ENCODE results near the gene TMPRSS6. TPM values are rescaled to one million over a fixed set of nuclear protein-coding genes. Genes with fewer than 3 reads are reported as not detected.

Gene TMPRSS6
- polyA plus RNA-seq, 3 donors = not detected

GRCh38 chr22:37129866-37130441 is 20.4 kb upstream of the TMPRSS6 start:
- Histone ChIP-seq H4K20me1 (ENCODE audit: insufficient read depth, low read length) (no peaks in the 10 kb centered on the region), H3K4me1 (ENCODE audit: control insufficient read depth in 1 of 2, insufficient read depth in 2 of 2, low read length in 2 of 2) (no peaks in the 10 kb centered on the region), H3K4me3 (replicated peaks in 1 of 3; ENCODE audit: low read depth in 2 of 3, low read length in 3 of 3) (no peak overlapping the region), H3K4me2 (replicated peaks; ENCODE audit: extremely low read depth, low read length, poor library complexity, severe bottlenecking) (no peak overlapping the region), H3K9me3 (replicated peaks in 1 of 2; ENCODE audit: control insufficient read depth in 1 of 2, insufficient read depth in 1 of 2, low read length in 2 of 2) (no peaks in the 10 kb centered on the region), H3K36me3 (replicated peaks in 1 of 2; ENCODE audit: control insufficient read depth in 1 of 2, insufficient read depth in 2 of 2, low read length in 2 of 2) (no peaks in the 10 kb centered on the region), H2AFZ (ENCODE audit: insufficient read depth, low read depth, low read length, poor library complexity, severe bottlenecking) (no peak overlapping the region), H3K9ac (ENCODE audit: insufficient read depth, low read length, poor library complexity, severe bottlenecking) (no peak overlapping the region), H3K27me3 (ENCODE audit: control insufficient read depth in 2 of 2, insufficient read depth in 2 of 2, low read length in 2 of 2) (no peaks in the 10 kb centered on the region), H3K27ac (ENCODE audit: low read depth in 1 of 2, low read length in 2 of 2) (no peak overlapping the region), H3K79me2 (ENCODE audit: insufficient read depth, low read length) (no peaks in the 10 kb centered on the region)
- H3K4me3 Mint-ChIP-seq = no peak overlapping the region
- no peak overlapping the region for H3K27ac Mint-ChIP-seq
- H3K9me3 Mint-ChIP-seq = no peaks in the 10 kb centered on the region
- H3K36me3 Mint-ChIP-seq = no peaks in the 10 kb centered on the region
- TF ChIP-seq CTCF (IDR thresholded peaks at IDR 0.05) = no peak
- no peaks in the 10 kb centered on the region for H3K4me1 Mint-ChIP-seq
- WGBS (ENCODE audit: insufficient coverage) = 93% methylated on average over 5 of the region's 14 CpGs
- peaks cover 0 to 8% (median 2%) of the 10 kb centered on the region in 3 donors for H3K27me3 Mint-ChIP-seq (ENCODE audit: low read depth in 3 of 3)
- intact Hi-C loops (cut with micrococcal nuclease) = no loop called here
- DNase-seq = no peak

GRCh38 chr22:37128555-37129281 is 19.2 kb upstream of the TMPRSS6 start:
- Mint-ChIP-seq H3K27ac (no peak overlapping the region), H3K4me3 (no peak overlapping the region), H3K36me3 (no peaks in the 10 kb centered on the region), H3K9me3 (no peaks in the 10 kb centered on the region), H3K27me3 (ENCODE audit: low read depth in 3 of 3) (peaks cover 0 to 11% (median 2%) of the 10 kb centered on the region in 3 donors), H3K4me1 (no peaks in the 10 kb centered on the region)
- H3K9me3 ChIP-seq (replicated peaks in 1 of 2; ENCODE audit: control insufficient read depth in 1 of 2, insufficient read depth in 1 of 2, low read length in 2 of 2) = no peaks in the 10 kb centered on the region
- no peaks in the 10 kb centered on the region for H3K36me3 ChIP-seq (replicated peaks in 1 of 2; ENCODE audit: control insufficient read depth in 1 of 2, insufficient read depth in 2 of 2, low read length in 2 of 2)
- no peaks in the 10 kb centered on the region for H4K20me1 ChIP-seq (ENCODE audit: insufficient read depth, low read length)
- H2AFZ ChIP-seq (ENCODE audit: insufficient read depth, low read depth, low read length, poor library complexity, severe bottlenecking) = no peak overlapping the region
- no peak overlapping the region for H3K4me2 ChIP-seq (replicated peaks; ENCODE audit: extremely low read depth, low read length, poor library complexity, severe bottlenecking)
- H3K9ac ChIP-seq (ENCODE audit: insufficient read depth, low read length, poor library complexity, severe bottlenecking) = no peak overlapping the region
- no peak overlapping the region for H3K4me3 ChIP-seq (replicated peaks in 1 of 3; ENCODE audit: low read depth in 2 of 3, low read length in 3 of 3)
- whole genome bisulfite sequencing (ENCODE audit: insufficient coverage) = 94% methylated on average over 5 of the region's 12 CpGs
- DNase-seq = no peak
- no peaks in the 10 kb centered on the region for H3K79me2 ChIP-seq (ENCODE audit: insufficient read depth, low read length)
- intact Hi-C loops (cut with micrococcal nuclease) = no loop called here
- TF ChIP-seq CTCF (IDR thresholded peaks at IDR 0.05) = no peak
- H3K27me3 ChIP-seq (ENCODE audit: control insufficient read depth in 2 of 2, insufficient read depth in 2 of 2, low read length in 2 of 2) = no peaks in the 10 kb centered on the region
- no peaks in the 10 kb centered on the region for H3K4me1 ChIP-seq (ENCODE audit: control insufficient read depth in 1 of 2, insufficient read depth in 2 of 2, low read length in 2 of 2)
- no peak overlapping the region for H3K27ac ChIP-seq (ENCODE audit: low read depth in 1 of 2, low read length in 2 of 2)

All from CD14-positive monocyte (primary cell).